PC-3 (cell line): ENCODE measurements around the gene RSPO4. TPM values are rescaled to one million over a fixed set of nuclear protein-coding genes. Genes with fewer than 3 reads are reported as not detected.

Source experiments
- ATAC-seq: fragments of 200-7000 bp; cut with Tn5 transposase; 2 replicates; pipeline ENCODE4 v1.9.1; 2020; ENCODE audit warnings: mild to moderate bottlenecking, moderate library complexity
- BruUV-seq: library from RNA; stranded (reverse); fragments of 400-500 nt; replicated peaks from 2 replicates; lab custom pipeline; 2021; lab: Mats Ljungman, UMichigan
- CTCF ChIA-PET: fragments of 300-600 bp; sonication (Branson Sonifier 250); formaldehyde crosslinking; loops from one replicate; lab custom pipeline; 2022; ENCODE audit warnings: antibody characterized with exemption; lab: Charles Lee
- POLR2A ChIA-PET: fragments of 300-600 bp; sonication (Branson Sonifier 250); formaldehyde crosslinking; loops from one replicate; lab custom pipeline; 2022; ENCODE audit warnings: antibody characterized with exemption; ENCODE audit not compliant: unreplicated experiment; lab: Charles Lee
- DNase-seq: peaks from one replicate; pipeline ENCODE4 v3.0.0-alpha.2; 2015
- H2AFZ ChIP-seq: fragments of 300-600 bp; sonication (generic); 2 replicates; pipeline ENCODE4 v1.6.0; 2016; ENCODE audit warnings: antibody characterized with exemption, low read length
- H3F3A ChIP-seq: fragments of 300-600 bp; sonication (generic); one replicate; pipeline ENCODE4 v1.6.0; 2017; ENCODE audit warnings: antibody characterized with exemption, low read length, control low read depth, mild to moderate bottlenecking; ENCODE audit not compliant: unreplicated experiment
- H3K27ac ChIP-seq: fragments of 300-600 bp; sonication (generic); 2 replicates; pipeline ENCODE4 v1.5.1; 2016; ENCODE audit warnings: mild to moderate bottlenecking, low read length
- H3K27me3 ChIP-seq: fragments of 300-600 bp; sonication (generic); 2 replicates; pipeline ENCODE4 v1.6.1; 2016; ENCODE audit warnings: low read length, mixed read lengths
- H3K36me3 ChIP-seq: fragments of 300-600 bp; sonication (generic); 2 replicates; pipeline ENCODE4 v1.6.1; 2016; ENCODE audit warnings: low read depth, mixed run types, low read length, mixed read lengths
- H3K4me1 ChIP-seq: fragments of 300-600 bp; sonication (generic); 2 replicates; pipeline ENCODE4 v1.5.1; 2016; ENCODE audit warnings: low read length; ENCODE audit not compliant: insufficient read depth
- H3K4me2 ChIP-seq: fragments of 300-600 bp; sonication (generic); 2 replicates; pipeline ENCODE4 v1.6.0; 2016; ENCODE audit warnings: low read length
- H3K4me3 ChIP-seq: fragments of 300-600 bp; sonication (generic); 2 replicates; pipeline ENCODE4 v1.5.1; 2016; ENCODE audit warnings: mild to moderate bottlenecking, low read length, mixed read lengths
- H3K79me2 ChIP-seq: fragments of 300-600 bp; sonication (generic); 2 replicates; pipeline ENCODE4 v1.6.1; 2017; ENCODE audit warnings: low read length, mixed read lengths
- H3K9ac ChIP-seq: fragments of 300-600 bp; sonication (generic); 2 replicates; pipeline ENCODE4 v1.6.0; 2016; ENCODE audit warnings: mild to moderate bottlenecking, low read length
- H3K9me2 ChIP-seq: fragments of 300-600 bp; sonication (generic); replicated peaks from 2 replicates; pipeline ENCODE4 v1.6.1; 2016; ENCODE audit warnings: mixed run types, low read length, mixed read lengths
- H3K9me3 ChIP-seq: fragments of 300-600 bp; sonication (generic); 2 replicates; pipeline ENCODE4 v1.6.1; 2016; ENCODE audit warnings: low read length, mixed read lengths
- H4K20me1 ChIP-seq: fragments of 300-600 bp; sonication (generic); 2 replicates; pipeline ENCODE4 v1.6.1; 2016; ENCODE audit warnings: low read length, mixed read lengths
- EZH2 ChIP-seq: fragments of 300-600 bp; sonication (generic); IDR thresholded peaks from one replicate; pipeline ENCODE4 v1.6.1; 2017; ENCODE audit warnings: antibody characterized with exemption, mild to moderate bottlenecking, low read length; ENCODE audit not compliant: unreplicated experiment
- EZH2phosphoT487 ChIP-seq: fragments of 300-600 bp; sonication (generic); IDR thresholded peaks from 2 replicates; pipeline ENCODE4 v1.6.1; 2018; ENCODE audit warnings: mild to moderate bottlenecking, antibody characterized with exemption, low read length, borderline replicate concordance
- intact Hi-C: fragments of 100-400 bp; cut with micrococcal nuclease; formaldehyde crosslinking; loops from 2 replicates; pipeline ENCODE4 v1.9.0; 2023
- total RNA-seq: library from RNA; depleted of rRNA; stranded (reverse); fragments of >200 nt; gene quantifications from 2 replicates; pipeline ENCODE4 v1.2.3, GENCODE V29; 2014
- TF ChIP-seq, protein P1 (sequence below): fragments of 300-600 bp; sonication (generic); conservative IDR thresholded peaks from 2 replicates; pipeline ENCODE4 v1.5.1; 2017; ENCODE audit warnings: antibody characterized with exemption, low read depth, mild to moderate bottlenecking, low read length

Gene RSPO4
- total RNA-seq, 1 experiment from 2014 or later = not detected

- Histone ChIP-seq H3K36me3 (no peaks in the 10 kb centered on the region), H3F3A (no peaks in the 10 kb centered on the region), H3K4me3 (no peak overlapping the region), H3K4me1 (no peaks in the 10 kb centered on the region), H3K4me2 (no peak overlapping the region), H3K79me2 (no peaks in the 10 kb centered on the region), H3K9ac (no peak overlapping the region), H3K9me3 (no peaks in the 10 kb centered on the region), H3K27me3 (peaks cover 52% of the 10 kb centered on the region), H2AFZ (no peak overlapping the region), H4K20me1 (no peaks in the 10 kb centered on the region), H3K27ac (no peak overlapping the region), H3K9me2 (no peaks in the 10 kb centered on the region)
- ATAC-seq = no peak
- no peak for DNase-seq
- no TSS peak for BruUV-seq
- CTCF ChIA-PET = no interaction called here
- TF ChIP-seq EZH2 (no peak), EZH2phosphoT487 (no peak)
- TF ChIP-seq, protein P1, sequence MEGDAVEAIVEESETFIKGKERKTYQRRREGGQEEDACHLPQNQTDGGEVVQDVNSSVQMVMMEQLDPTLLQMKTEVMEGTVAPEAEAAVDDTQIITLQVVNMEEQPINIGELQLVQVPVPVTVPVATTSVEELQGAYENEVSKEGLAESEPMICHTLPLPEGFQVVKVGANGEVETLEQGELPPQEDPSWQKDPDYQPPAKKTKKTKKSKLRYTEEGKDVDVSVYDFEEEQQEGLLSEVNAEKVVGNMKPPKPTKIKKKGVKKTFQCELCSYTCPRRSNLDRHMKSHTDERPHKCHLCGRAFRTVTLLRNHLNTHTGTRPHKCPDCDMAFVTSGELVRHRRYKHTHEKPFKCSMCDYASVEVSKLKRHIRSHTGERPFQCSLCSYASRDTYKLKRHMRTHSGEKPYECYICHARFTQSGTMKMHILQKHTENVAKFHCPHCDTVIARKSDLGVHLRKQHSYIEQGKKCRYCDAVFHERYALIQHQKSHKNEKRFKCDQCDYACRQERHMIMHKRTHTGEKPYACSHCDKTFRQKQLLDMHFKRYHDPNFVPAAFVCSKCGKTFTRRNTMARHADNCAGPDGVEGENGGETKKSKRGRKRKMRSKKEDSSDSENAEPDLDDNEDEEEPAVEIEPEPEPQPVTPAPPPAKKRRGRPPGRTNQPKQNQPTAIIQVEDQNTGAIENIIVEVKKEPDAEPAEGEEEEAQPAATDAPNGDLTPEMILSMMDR = no peak
- intact Hi-C loops = no loop called here
- POLR2A ChIA-PET = no interaction called here
Observed at GRCh38 chr20:997486-997885, 4.6 kb downstream of the RSPO4 start.

- Histone ChIP-seq H3K27me3 (peaks cover 57% of the 10 kb centered on the region), H2AFZ (no peak overlapping the region), H4K20me1 (no peaks in the 10 kb centered on the region), H3K4me1 (no peaks in the 10 kb centered on the region), H3K4me2 (no peak overlapping the region), H3K9ac (no peak overlapping the region), H3K36me3 (no peaks in the 10 kb centered on the region), H3K4me3 (no peak overlapping the region), H3K79me2 (no peaks in the 10 kb centered on the region), H3F3A (no peaks in the 10 kb centered on the region), H3K9me2 (no peaks in the 10 kb centered on the region), H3K9me3 (no peaks in the 10 kb centered on the region), H3K27ac (no peak overlapping the region)
- no peak for ATAC-seq
- intact Hi-C loops = no loop called here
- ChIA-PET CTCF (no interaction called here), POLR2A (no interaction called here)
- DNase-seq = no peak
- BruUV-seq = no TSS peak
- no peak for TF ChIP-seq EZH2phosphoT487
- TF ChIP-seq EZH2 = no peak
- TF ChIP-seq, protein P1 = no peak
Observed at GRCh38 chr20:997016-997415, 5.1 kb downstream of the RSPO4 start.

DNA sequence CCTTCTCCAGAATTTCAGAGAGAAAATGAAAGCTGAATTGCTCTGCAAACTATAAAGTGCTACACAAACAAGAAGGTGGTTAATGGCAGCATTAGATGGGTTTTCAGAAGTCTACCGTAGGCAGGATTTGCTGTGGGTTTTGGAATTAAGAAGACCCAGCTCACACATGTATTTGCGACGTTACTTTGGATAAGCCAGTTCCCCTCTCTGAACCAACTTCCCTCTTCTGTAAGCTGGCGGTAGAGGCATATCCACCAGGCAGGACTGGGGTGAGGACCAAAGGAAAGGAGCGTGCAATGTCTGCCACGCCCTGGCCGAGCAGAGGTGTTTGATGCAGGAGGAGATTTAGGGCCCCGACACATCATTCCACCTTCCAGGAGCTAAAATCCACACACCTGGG, 6.9 kb downstream of the RSPO4 start:
- H3K4me2 ChIP-seq = no peak overlapping the region
- H3K9ac ChIP-seq = no peak overlapping the region
- peaks cover 64% of the 10 kb centered on the region for H3K27me3 ChIP-seq
- ATAC-seq (no peak), DNase-seq (no peak)
- TF ChIP-seq, protein P1 = no peak
- TF ChIP-seq EZH2phosphoT487 (no peak), EZH2 (no peak)
- H3K36me3 ChIP-seq = no peaks in the 10 kb centered on the region
- BruUV-seq = no TSS peak
- POLR2A ChIA-PET = no interaction called here
- H2AFZ ChIP-seq = no peak overlapping the region
- intact Hi-C loops = no loop called here
- H3K9me2 ChIP-seq = no peaks in the 10 kb centered on the region
- H3F3A ChIP-seq = no peaks in the 10 kb centered on the region
- CTCF ChIA-PET = no interaction called here
- H3K4me3 ChIP-seq = no peak overlapping the region
- H3K9me3 ChIP-seq = no peaks in the 10 kb centered on the region
- no peaks in the 10 kb centered on the region for H3K79me2 ChIP-seq
- no peaks in the 10 kb centered on the region for H4K20me1 ChIP-seq
- H3K4me1 ChIP-seq = no peaks in the 10 kb centered on the region
- H3K27ac ChIP-seq = no peak overlapping the region
